ENCODE measurements around the gene CASP14.

GRCh38 chr19:15025217-15025616, 24.1 kb upstream of the CASP14 start:
- TF ChIP-seq, protein P1, sequence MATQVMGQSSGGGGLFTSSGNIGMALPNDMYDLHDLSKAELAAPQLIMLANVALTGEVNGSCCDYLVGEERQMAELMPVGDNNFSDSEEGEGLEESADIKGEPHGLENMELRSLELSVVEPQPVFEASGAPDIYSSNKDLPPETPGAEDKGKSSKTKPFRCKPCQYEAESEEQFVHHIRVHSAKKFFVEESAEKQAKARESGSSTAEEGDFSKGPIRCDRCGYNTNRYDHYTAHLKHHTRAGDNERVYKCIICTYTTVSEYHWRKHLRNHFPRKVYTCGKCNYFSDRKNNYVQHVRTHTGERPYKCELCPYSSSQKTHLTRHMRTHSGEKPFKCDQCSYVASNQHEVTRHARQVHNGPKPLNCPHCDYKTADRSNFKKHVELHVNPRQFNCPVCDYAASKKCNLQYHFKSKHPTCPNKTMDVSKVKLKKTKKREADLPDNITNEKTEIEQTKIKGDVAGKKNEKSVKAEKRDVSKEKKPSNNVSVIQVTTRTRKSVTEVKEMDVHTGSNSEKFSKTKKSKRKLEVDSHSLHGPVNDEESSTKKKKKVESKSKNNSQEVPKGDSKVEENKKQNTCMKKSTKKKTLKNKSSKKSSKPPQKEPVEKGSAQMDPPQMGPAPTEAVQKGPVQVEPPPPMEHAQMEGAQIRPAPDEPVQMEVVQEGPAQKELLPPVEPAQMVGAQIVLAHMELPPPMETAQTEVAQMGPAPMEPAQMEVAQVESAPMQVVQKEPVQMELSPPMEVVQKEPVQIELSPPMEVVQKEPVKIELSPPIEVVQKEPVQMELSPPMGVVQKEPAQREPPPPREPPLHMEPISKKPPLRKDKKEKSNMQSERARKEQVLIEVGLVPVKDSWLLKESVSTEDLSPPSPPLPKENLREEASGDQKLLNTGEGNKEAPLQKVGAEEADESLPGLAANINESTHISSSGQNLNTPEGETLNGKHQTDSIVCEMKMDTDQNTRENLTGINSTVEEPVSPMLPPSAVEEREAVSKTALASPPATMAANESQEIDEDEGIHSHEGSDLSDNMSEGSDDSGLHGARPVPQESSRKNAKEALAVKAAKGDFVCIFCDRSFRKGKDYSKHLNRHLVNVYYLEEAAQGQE (IDR thresholded peaks at IDR 0.05; ENCODE audit: insufficient read depth in 1 of 2, low read depth in 2 of 2, low read length in 2 of 2), result no peak
- TF ChIP-seq POLR2AphosphoS5 (IDR thresholded peaks at IDR 0.05; ENCODE audit: low read depth, low read length) (no peak), SIN3A (IDR thresholded peaks at IDR 0.05; ENCODE audit: borderline replicate concordance, insufficient read depth, low read length) (no peak)
